ENCODE data around the gene PHACTR3. TPM values are rescaled to one million over a fixed set of nuclear protein-coding genes. Genes with fewer than 3 reads are reported as not detected.

The PHACTR3 gene
- total RNA-seq, 1 experiment from 2014 or later, result not detected

DNA sequence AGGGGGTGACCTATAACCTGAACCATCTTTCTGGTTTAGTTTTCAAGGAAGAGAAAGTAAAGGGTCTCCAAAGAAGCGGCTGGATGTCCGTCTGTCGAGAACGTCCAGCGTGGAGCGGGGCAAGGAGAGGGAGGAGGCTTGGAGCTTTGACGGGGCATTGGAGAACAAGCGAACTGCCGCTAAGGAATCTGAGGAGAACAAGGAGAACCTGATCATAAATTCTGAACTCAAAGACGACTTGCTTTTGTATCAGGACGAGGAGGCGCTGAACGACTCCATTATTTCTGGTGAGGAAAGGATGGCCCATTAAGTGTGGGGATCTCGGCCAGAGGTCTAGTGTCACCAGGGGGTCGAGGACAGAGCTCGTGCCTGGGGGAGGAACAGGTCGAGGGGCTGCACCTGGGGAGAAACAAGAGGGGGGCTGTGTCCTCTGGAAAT, 169.9 kb downstream of the PHACTR3 start:
- Histone ChIP-seq H3K4me3 (replicated peaks in 1 of 2; ENCODE audit: low read depth in 1 of 2, low read length in 2 of 2) (no peak overlapping the region), H3K36me3 (ENCODE audit: control insufficient read depth in 1 of 2, insufficient read depth in 2 of 2, low read length in 2 of 2) (no peaks in the 10 kb centered on the region), H3K9me3 (ENCODE audit: control insufficient read depth in 1 of 2, insufficient read depth in 1 of 2, low read depth in 1 of 2, low read length in 2 of 2) (no peaks in the 10 kb centered on the region), H3K79me2 (ENCODE audit: insufficient read depth, low read length) (no peaks in the 10 kb centered on the region), H3K4me2 (ENCODE audit: low read length) (no peak overlapping the region), H4K20me1 (ENCODE audit: insufficient read depth) (no peaks in the 10 kb centered on the region), H3K27me3 (ENCODE audit: insufficient read depth, low read length) (no peaks in the 10 kb centered on the region), H2AFZ (ENCODE audit: low read depth, low read length, poor library complexity, severe bottlenecking) (no peak overlapping the region), H3K4me1 (ENCODE audit: control insufficient read depth in 1 of 2, insufficient read depth in 2 of 2, low read length in 2 of 2) (peaks cover 0 to 23% of the 10 kb centered on the region in 2 experiments; a peak in 3 of 4 replicates), H3K9me2 (ENCODE audit: insufficient read depth) (no peaks in the 10 kb centered on the region), H3K27ac (ENCODE audit: low read depth, low read length) (no peak overlapping the region), H3K9ac (ENCODE audit: low read length) (no peak overlapping the region)
- TF ChIP-seq EZH2phosphoT487 (IDR thresholded peaks at IDR 0.05; ENCODE audit: borderline replicate concordance) (no peak), CEBPB (IDR thresholded peaks at IDR 0.05; ENCODE audit: low read depth) (no peak), CBX3 (IDR thresholded peaks at IDR 0.05; ENCODE audit: low read depth) (no peak), EZH2 (IDR thresholded peaks at IDR 0.05) (no peak), YY1 (IDR thresholded peaks at IDR 0.05; ENCODE audit: extremely low read depth, insufficient replicate concordance, low read depth, low read length) (no peak), SP1 (IDR thresholded peaks at IDR 0.05; ENCODE audit: low read depth) (no peak), SIN3A (IDR thresholded peaks at IDR 0.05; ENCODE audit: low read depth) (no peak), POLR2AphosphoS5 (IDR thresholded peaks at IDR 0.05; ENCODE audit: low read depth, low read length) (no peak), ZFX (IDR thresholded peaks at IDR 0.05) (no peak), SRF (IDR thresholded peaks at IDR 0.05; ENCODE audit: low read depth) (no peak), POLR2A (IDR thresholded peaks at IDR 0.05; ENCODE audit: borderline replicate concordance, extremely low read depth, insufficient read depth, insufficient read length) (no peak), RAD21 (IDR thresholded peaks at IDR 0.05; ENCODE audit: low read depth) (no peak)
- TF ChIP-seq, protein P1, sequence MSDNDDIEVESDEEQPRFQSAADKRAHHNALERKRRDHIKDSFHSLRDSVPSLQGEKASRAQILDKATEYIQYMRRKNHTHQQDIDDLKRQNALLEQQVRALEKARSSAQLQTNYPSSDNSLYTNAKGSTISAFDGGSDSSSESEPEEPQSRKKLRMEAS (IDR thresholded peaks at IDR 0.05), result no peak
- TF ChIP-seq, protein P2, sequence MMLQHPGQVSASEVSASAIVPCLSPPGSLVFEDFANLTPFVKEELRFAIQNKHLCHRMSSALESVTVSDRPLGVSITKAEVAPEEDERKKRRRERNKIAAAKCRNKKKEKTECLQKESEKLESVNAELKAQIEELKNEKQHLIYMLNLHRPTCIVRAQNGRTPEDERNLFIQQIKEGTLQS (IDR thresholded peaks at IDR 0.05), result no peak
- TF ChIP-seq, protein P3, sequence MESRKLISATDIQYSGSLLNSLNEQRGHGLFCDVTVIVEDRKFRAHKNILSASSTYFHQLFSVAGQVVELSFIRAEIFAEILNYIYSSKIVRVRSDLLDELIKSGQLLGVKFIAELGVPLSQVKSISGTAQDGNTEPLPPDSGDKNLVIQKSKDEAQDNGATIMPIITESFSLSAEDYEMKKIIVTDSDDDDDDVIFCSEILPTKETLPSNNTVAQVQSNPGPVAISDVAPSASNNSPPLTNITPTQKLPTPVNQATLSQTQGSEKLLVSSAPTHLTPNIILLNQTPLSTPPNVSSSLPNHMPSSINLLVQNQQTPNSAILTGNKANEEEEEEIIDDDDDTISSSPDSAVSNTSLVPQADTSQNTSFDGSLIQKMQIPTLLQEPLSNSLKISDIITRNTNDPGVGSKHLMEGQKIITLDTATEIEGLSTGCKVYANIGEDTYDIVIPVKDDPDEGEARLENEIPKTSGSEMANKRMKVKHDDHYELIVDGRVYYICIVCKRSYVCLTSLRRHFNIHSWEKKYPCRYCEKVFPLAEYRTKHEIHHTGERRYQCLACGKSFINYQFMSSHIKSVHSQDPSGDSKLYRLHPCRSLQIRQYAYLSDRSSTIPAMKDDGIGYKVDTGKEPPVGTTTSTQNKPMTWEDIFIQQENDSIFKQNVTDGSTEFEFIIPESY (IDR thresholded peaks at IDR 0.05; ENCODE audit: extremely low read depth, insufficient replicate concordance, low read length), result no peak
- CTCF ChIA-PET, result interaction anchor here (0.9 kb wide), 1 partner anchor 76 kb away, joined by 3 read pairs; no protein-coding TSS in a partner anchor
- no TSS peak for BruUV-seq (replicated peaks)
- intact Hi-C loops (cut with micrococcal nuclease), result no loop called here
- RAD21 ChIA-PET (ENCODE audit: low non-redundant PET in 1 of 2, low total read pairs in 2 of 2, uncharacterized antibody in 2 of 2, unreplicated experiment in 2 of 2), result no interaction called here
- ATAC-seq, result no peak
- POLR2A ChIA-PET, result no interaction called here
- DNase-seq (ENCODE audit: low read depth, low spot score), result no peak

All from HCT116 (cell line).